Left lung (tissue), 10 donors: ENCODE results near the gene SERPINA10. TPM values are rescaled to one million over a fixed set of nuclear protein-coding genes. Genes with fewer than 3 reads are reported as not detected.
"Not testable (repeated sequence)": the region's sequence is repeated elsewhere in the genome, so short reads cannot be mapped to it uniquely, and the experiment has no call there.

ENCODE experiments used
- ATAC-seq: fragments of 200-7000 bp; cut with Tn5 transposase; one replicate; pipeline ENCODE4 v1.9.1; 2020; ENCODE audit warnings: moderate library complexity
- DNase-seq, 4 donors: peaks; one replicate each; pipeline ENCODE4 v3.0.0-alpha.2; 2013 to 2020
- H3K27ac ChIP-seq, 2 donors: fragments of 200-600 bp; sonication (generic) in 1 of 2; one replicate each; pipeline versions ENCODE4 v1.5.0 to v1.8.0; 2020 to 2021
- H3K27me3 ChIP-seq, 2 donors: fragments of 200-600 bp; sonication (generic) in 1 of 2; one replicate each; pipeline versions ENCODE4 v1.5.0 to v1.8.0; 2020 to 2021
- H3K36me3 ChIP-seq, 2 donors: fragments of 200-600 bp; sonication (generic) in 1 of 2; one replicate each; pipeline versions ENCODE4 v1.5.0 to v1.8.0; 2020 to 2021
- H3K4me1 ChIP-seq, 2 donors: fragments of 200-600 bp; one replicate each; pipeline ENCODE4 v1.8.0; 2021
- H3K4me3 ChIP-seq, 2 donors: fragments of 200-600 bp; sonication (generic) in 1 of 2; one replicate each; pipeline versions ENCODE4 v1.5.0 to v1.8.0; 2020 to 2021; ENCODE audit warnings: mild to moderate bottlenecking in 1 of 2
- H3K9me3 ChIP-seq, 2 donors: fragments of 200-600 bp; sonication (generic) in 1 of 2; one replicate each; pipeline versions ENCODE4 v1.5.0 to v1.8.0; 2020 to 2021
- CTCF ChIP-seq, 2 donors: fragments of 200-600 bp; sonication (generic) in 1 of 2; IDR thresholded peaks; one replicate each; pipeline versions ENCODE4 v1.5.0 to v1.8.0; 2021; ENCODE audit warnings: antibody characterized with exemption in 2 of 2
- intact Hi-C, 2 donors: fragments of 100-400 bp; cut with DNase I; formaldehyde crosslinking; loops; one replicate each; pipeline versions ENCODE4 v1.11.2 to v1.14.2; 2022
- polyA plus RNA-seq, 6 donors: library from polyadenylated mRNA; unstranded; fragments of 120-200 nt; gene quantifications; one replicate each; pipeline ENCODE4 v1.2.1, GENCODE V29; 2013; ENCODE audit not compliant: insufficient read length in 6 of 6
- total RNA-seq, 2 donors: library from RNA; stranded (reverse); fragmentation: NEBNext Ultra II Directional; extraction: Animal tissue kit (Norgen Biotek cat#: 25700); gene quantifications; one replicate each; pipeline ENCODE4 v1.2.1, GENCODE V29; 2021
- donor health status: DM: no; HTN: yes; CAD: no.
- donor health status: DM: no; HTN: no; CAD: no.

Gene SERPINA10
- total and polyA plus RNA-seq, 8 donors, result 0.06 to 0.10 (median 0.08) TPM; not detected in 2

DNA sequence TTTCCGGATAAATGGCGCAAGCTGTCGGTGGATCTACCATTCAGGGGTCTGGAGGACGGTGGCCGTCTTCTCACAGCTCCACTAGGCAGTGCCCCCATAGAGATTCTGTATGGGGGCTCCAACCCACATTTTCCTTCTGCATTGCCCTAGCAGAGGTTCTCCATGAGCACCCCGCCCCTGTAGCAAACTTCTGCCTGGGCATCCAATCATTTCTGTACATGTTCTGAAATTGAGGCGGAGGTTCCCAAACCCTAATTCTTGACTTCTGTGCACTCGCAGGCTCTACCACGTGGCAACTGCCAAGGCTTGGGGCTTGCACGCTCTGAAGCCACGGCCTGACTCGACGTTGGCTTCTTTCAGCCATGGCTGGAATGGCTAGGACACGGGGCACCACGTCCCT is 5.1 kb upstream of the SERPINA10 start:
- Histone ChIP-seq H3K27me3 (peaks cover 0 to 5% of the 10 kb centered on the region in 2 donors), H3K9me3 (peaks cover 0 to 2% of the 10 kb centered on the region in 2 donors), H3K4me1 (no peaks in the 10 kb centered on the region), H3K36me3 (no peaks in the 10 kb centered on the region), H3K4me3 (no peak overlapping the region), H3K27ac (no peak overlapping the region)
- intact Hi-C loops, result no loop called here
- no peak for TF ChIP-seq CTCF (IDR thresholded peaks at IDR 0.05)
- DNase-seq, result no peak
- ATAC-seq, result no peak

DNA sequence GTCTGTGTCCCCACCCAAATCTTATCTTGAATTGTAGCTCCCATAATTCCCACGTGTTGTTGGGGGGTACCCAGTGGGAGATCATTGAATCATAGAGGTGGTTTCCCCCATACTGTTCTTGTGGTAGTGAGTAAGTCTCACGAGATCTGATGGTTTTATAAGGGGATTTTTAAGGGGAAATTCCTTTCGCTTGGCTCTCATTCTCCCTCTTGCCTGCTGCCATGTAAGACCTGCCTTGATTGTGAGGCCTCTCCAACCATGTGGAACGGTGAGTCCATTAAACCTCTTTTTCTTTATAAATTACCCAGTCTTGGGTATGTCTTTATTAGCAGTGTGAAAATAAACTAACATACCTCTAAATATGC is 3.1 kb upstream of the SERPINA10 start:
- H3K4me3 ChIP-seq, ATAC-seq, H3K9me3 ChIP-seq, H3K27ac ChIP-seq, DNase-seq, intact Hi-C loops, H3K36me3 ChIP-seq, H3K27me3 ChIP-seq, H3K4me1 ChIP-seq: not testable (repeated sequence)

DNA sequence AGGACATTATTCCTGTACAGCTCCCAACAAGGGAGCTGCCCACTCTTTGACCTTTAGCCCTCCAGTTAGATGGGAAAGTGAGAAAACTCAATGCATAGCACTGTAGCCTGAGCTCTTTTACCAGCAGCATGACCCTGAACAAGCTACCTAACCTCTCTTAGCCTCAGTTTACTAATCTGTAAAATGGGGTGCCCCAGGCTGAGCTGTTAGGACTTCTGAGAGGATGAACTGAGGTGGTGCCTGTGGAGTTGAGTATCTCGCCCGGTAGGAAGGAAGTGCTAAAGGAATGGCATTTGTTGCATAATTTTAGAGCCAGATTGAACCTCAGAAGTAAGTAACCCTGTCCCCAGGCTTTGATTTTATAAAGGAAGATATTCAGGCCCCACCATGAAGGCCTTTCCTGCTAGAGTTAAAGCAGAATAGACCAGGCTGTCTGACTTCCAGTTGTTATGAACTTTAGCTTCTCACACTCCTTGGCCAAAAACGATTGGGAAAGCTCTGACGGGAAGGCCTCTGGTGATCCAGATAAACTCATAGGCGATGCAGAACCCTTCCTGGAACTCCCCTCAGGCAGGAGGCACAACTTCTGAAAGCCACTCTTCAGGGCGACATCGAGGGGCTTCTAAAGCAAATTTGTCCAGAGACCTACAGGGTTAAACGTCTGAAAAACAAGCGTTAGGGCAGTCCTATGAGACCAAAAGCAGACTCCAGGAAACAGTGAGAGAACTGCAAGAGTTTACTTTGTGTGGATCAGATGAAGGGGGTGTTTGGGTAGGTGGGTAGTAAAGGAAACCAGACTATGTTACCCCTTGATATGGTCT is 2.5 kb upstream of the SERPINA10 start:
- DNase-seq, result no peak
- no peak overlapping the region for H3K4me3 ChIP-seq
- no peak for ATAC-seq
- H3K36me3 ChIP-seq, result no peaks in the 10 kb centered on the region
- intact Hi-C loops, result no loop called here
- H3K9me3 ChIP-seq, result no peaks in the 10 kb centered on the region
- H3K27me3 ChIP-seq, result peaks cover 0 to 5% of the 10 kb centered on the region in 2 donors
- no peaks in the 10 kb centered on the region for H3K4me1 ChIP-seq
- H3K27ac ChIP-seq, result no peak overlapping the region
- no peak for TF ChIP-seq CTCF (IDR thresholded peaks at IDR 0.05)

DNA sequence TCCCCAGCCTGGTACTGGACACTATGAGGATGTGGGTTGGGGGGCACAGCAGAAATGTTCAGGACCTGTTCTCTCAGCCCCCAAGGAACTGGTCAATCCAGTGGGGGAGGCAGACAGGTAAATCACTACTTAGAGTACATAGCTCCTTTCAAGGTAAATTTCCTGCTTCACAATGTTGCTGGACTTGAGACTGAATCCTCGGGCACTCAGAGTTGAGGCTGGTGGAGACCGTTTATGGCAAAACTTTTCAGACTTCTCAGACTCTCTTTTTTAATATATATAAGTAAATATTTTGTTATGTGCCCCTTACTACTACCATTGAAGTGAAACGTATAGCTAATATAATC is 483 bp upstream of the SERPINA10 start:
- Histone ChIP-seq H3K27me3 (peaks cover 0 to 5% of the 10 kb centered on the region in 2 donors), H3K4me3 (no peak overlapping the region), H3K9me3 (no peaks in the 10 kb centered on the region), H3K4me1 (no peaks in the 10 kb centered on the region), H3K27ac (no peak overlapping the region), H3K36me3 (no peaks in the 10 kb centered on the region)
- ATAC-seq (no peak), DNase-seq (no peak)
- TF ChIP-seq CTCF (IDR thresholded peaks at IDR 0.05), result no peak
- intact Hi-C loops, result no loop called here

DNA sequence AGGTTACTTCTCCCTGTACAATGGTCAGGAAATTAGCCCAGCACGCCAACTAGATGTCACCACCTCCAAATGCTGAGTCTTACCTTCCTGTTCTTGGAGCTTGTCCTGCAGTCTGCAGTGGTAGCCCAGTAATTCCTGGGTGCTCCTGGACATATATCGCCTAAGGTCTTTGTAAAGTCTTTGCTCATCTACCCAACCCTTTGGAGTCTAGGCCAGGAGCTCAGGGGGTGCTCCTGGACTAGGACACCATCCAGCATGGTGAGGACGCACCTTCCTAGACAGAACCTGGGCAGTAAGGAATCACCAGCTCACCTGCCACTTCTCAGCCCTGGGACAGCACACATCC is 569 bp downstream of the SERPINA10 start:
- H3K27ac ChIP-seq, result no peak overlapping the region
- H3K36me3 ChIP-seq, result no peaks in the 10 kb centered on the region
- TF ChIP-seq CTCF (IDR thresholded peaks at IDR 0.05), result no peak
- ATAC-seq (no peak), DNase-seq (no peak)
- H3K4me3 ChIP-seq, result no peak overlapping the region
- no peaks in the 10 kb centered on the region for H3K9me3 ChIP-seq
- H3K4me1 ChIP-seq, result no peaks in the 10 kb centered on the region
- intact Hi-C loops, result no loop called here
- H3K27me3 ChIP-seq, result peaks cover 0 to 5% of the 10 kb centered on the region in 2 donors
